RWPE2 (cell line): ENCODE measurements around the gene ADAMTS5.

ENCODE experiments used
- ATAC-seq: fragments of 200-7000 bp; cut with Tn5 transposase; 3 replicates; pipeline ENCODE4 v1.9.1; 2021; ENCODE audit warnings: low read depth
- DNase-seq: peaks from one replicate; pipeline ENCODE4 v3.0.0-alpha.2; 2020; ENCODE audit warnings: low spot score
- H3K27ac ChIP-seq: fragments of 450-650 bp; 2 replicates; pipeline ENCODE4 v1.5.1; 2017; ENCODE audit warnings: mild to moderate bottlenecking; ENCODE audit not compliant: poor library complexity, severe bottlenecking
- H3K27me3 ChIP-seq: fragments of 250-450 bp; sonication (Bioruptor Pico); 2 replicates; pipeline ENCODE4 v1.5.1; 2021; ENCODE audit warnings: mild to moderate bottlenecking, moderate library complexity; ENCODE audit not compliant: insufficient read depth, poor library complexity, severe bottlenecking
- H3K36me3 ChIP-seq: fragments of 250-450 bp; sonication (Bioruptor Pico); 2 replicates; pipeline ENCODE4 v1.5.1; 2020; ENCODE audit warnings: low read depth, mild to moderate bottlenecking, moderate library complexity
- H3K4me1 ChIP-seq: fragments of 250-450 bp; sonication (Bioruptor Pico); 2 replicates; pipeline ENCODE4 v1.5.1; 2021; ENCODE audit warnings: mild to moderate bottlenecking, moderate library complexity; ENCODE audit not compliant: insufficient read depth, poor library complexity, severe bottlenecking
- H3K4me3 ChIP-seq: fragments of 250-450 bp; sonication (Bioruptor Pico); 2 replicates; pipeline ENCODE4 v1.5.1; 2021; ENCODE audit warnings: mild to moderate bottlenecking, moderate library complexity; ENCODE audit not compliant: severe bottlenecking
- H3K9me3 ChIP-seq: fragments of 250-450 bp; sonication (Bioruptor Pico); 2 replicates; pipeline ENCODE4 v1.5.1; 2021; ENCODE audit warnings: mild to moderate bottlenecking, moderate library complexity; ENCODE audit not compliant: severe bottlenecking
- TF ChIP-seq, protein P1 (sequence below): fragments of 450-650 bp; IDR thresholded peaks from one replicate; pipeline ENCODE4 v1.5.1; 2017; ENCODE audit warnings: mild to moderate bottlenecking, moderate library complexity; ENCODE audit not compliant: poor library complexity, severe bottlenecking

The ADAMTS5 gene

GRCh38 chr21:26965907-26966581 is 844 bp downstream of the ADAMTS5 start:
- no peaks in the 10 kb centered on the region for H3K9me3 ChIP-seq
- no peaks in the 10 kb centered on the region for H3K4me1 ChIP-seq
- no peak overlapping the region for H3K4me3 ChIP-seq
- H3K27ac ChIP-seq, result no peak overlapping the region
- DNase-seq, result peak; percentile 39
- no peaks in the 10 kb centered on the region for H3K36me3 ChIP-seq
- ATAC-seq, result 0 out of 3 replicates have a peak, but pooled peaks have one; percentile 12
- TF ChIP-seq, protein P1, sequence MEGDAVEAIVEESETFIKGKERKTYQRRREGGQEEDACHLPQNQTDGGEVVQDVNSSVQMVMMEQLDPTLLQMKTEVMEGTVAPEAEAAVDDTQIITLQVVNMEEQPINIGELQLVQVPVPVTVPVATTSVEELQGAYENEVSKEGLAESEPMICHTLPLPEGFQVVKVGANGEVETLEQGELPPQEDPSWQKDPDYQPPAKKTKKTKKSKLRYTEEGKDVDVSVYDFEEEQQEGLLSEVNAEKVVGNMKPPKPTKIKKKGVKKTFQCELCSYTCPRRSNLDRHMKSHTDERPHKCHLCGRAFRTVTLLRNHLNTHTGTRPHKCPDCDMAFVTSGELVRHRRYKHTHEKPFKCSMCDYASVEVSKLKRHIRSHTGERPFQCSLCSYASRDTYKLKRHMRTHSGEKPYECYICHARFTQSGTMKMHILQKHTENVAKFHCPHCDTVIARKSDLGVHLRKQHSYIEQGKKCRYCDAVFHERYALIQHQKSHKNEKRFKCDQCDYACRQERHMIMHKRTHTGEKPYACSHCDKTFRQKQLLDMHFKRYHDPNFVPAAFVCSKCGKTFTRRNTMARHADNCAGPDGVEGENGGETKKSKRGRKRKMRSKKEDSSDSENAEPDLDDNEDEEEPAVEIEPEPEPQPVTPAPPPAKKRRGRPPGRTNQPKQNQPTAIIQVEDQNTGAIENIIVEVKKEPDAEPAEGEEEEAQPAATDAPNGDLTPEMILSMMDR, result no peak
- peaks cover 62% of the 10 kb centered on the region for H3K27me3 ChIP-seq

DNA sequence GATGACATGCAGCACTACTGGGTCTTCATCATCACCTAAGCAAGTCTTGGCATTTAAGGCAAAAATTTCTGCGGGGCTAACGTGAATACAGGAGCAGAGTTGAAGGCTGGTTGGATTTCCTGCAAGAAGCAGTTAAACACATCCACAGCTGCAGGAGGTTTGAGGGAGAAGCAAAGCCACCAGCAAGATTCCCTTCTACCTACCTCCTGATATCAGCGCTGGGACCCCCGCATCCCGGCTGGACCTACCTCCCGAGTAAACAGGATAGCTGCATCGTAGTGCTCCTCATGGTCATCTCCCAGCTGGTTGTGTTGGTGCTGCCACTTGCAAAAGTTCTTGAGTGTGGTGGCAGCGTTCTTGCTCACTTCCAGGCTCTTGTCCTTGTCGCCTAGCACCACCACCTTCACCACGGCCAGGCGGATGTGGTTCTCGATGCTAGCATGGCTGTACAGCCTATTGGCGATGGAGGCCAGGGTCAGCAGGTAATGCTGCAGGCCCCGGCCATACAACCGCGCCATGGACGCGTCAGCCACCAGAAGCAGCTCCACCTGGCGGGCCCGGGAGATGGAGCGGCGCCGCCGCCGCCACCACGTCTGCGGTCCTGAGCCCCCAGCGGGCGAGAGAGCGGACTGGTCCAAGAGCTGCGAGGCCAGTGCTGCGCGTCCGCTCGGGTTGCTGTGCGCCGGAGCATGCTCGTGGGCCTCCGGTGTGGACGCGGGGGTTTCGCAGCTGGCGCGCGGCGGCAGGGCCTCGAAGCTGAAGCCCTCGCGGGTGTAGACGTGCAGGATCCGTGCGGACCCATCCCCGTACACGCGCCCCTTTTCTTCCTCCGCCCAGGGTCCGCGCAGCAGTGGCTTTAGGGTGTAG is 1.6 kb downstream of the ADAMTS5 start:
- Histone ChIP-seq H3K27ac (no peak overlapping the region), H3K36me3 (no peaks in the 10 kb centered on the region), H3K9me3 (no peaks in the 10 kb centered on the region), H3K27me3 (peaks cover 57% of the 10 kb centered on the region), H3K4me1 (no peaks in the 10 kb centered on the region), H3K4me3 (no peak overlapping the region)
- DNase-seq, result peak; percentile 42
- no peak for ATAC-seq
- TF ChIP-seq, protein P1, result no peak

DNA sequence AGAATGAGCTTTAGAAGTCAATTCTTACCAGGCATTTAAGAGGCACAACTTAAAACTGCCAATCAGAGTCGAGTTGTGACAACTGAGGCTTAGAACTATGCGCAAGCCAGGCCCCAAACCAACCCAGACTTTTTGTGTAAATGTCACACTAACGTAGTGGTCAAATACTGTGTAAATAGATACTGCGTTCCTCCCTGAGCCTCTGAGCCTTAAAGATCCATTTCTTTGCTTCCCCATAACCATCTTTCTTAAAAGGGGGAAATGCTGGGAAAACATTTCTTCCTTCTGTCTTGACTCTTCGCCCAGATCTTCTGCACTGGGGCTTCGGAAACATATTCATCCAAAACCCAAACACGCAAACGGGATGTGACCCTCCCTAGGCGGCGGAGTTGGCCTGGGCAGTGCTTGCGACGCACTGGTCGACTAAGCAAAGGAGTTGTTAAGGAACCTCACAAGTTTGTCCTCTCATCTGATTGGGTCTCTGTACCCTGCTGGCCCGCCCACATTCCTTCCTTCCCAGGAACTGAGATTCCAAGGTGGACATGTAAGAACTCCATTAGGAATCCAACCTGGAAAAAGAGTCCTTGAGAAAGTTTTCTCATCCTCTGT is 2.6 kb downstream of the ADAMTS5 start:
- H3K36me3 ChIP-seq, result no peaks in the 10 kb centered on the region
- DNase-seq (no peak), ATAC-seq (no peak)
- no peak overlapping the region for H3K27ac ChIP-seq
- H3K4me3 ChIP-seq, result no peak overlapping the region
- H3K9me3 ChIP-seq, result no peaks in the 10 kb centered on the region
- H3K27me3 ChIP-seq, result peaks cover 52% of the 10 kb centered on the region
- H3K4me1 ChIP-seq, result no peaks in the 10 kb centered on the region
- TF ChIP-seq, protein P1, result no peak

DNA sequence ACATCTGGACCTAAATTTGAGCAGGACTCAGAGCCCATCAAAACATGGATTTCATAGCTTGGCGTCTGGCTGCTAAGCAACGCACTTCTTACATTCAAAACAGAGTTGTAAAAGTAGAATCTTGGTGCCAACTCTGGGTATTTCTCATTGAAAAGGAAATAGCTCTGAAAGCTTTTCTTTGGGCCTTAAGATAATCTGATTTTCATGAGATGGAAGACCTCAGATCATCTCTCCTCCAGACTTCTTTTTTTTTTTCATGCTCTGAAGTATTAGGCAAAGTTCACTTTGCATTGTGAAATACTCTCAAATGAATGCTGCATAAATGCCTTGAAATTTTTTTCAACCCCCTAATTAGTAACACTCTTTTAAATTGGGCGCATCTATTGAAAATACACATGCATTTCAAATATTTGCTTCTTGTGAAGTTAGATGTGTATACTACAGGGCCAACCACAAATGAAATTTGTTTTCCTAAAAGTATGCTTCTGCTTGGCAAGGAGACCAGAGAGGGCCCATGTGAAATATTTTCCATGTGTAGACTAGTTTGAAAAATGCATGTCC is 4.2 kb downstream of the ADAMTS5 start:
- no peaks in the 10 kb centered on the region for H3K36me3 ChIP-seq
- ATAC-seq (no peak), DNase-seq (no peak)
- TF ChIP-seq, protein P1, result no peak
- H3K27me3 ChIP-seq, result peaks cover 37% of the 10 kb centered on the region
- no peak overlapping the region for H3K27ac ChIP-seq
- H3K9me3 ChIP-seq, result no peaks in the 10 kb centered on the region
- H3K4me3 ChIP-seq, result no peak overlapping the region
- H3K4me1 ChIP-seq, result no peaks in the 10 kb centered on the region
